Endothelial cell (in vitro differentiated cells): ENCODE data around the gene SLC5A5. TPM values are rescaled to one million over a fixed set of nuclear protein-coding genes. Genes with fewer than 3 reads are reported as not detected.

Source experiments
- DNase-seq: peaks from one replicate; pipeline ENCODE4 v3.0.0; 2021; ENCODE audit warnings: low spot score
- H3K27ac Mint-ChIP-seq: one replicate; pipeline ENCODE4 v1.8.0; 2021; ENCODE audit warnings: mixed read lengths, inconsistent platforms; ENCODE audit not compliant: unreplicated experiment
- H3K27me3 Mint-ChIP-seq: one replicate; pipeline ENCODE4 v1.8.0; 2021; ENCODE audit warnings: mild to moderate bottlenecking, moderate library complexity, mixed read lengths, inconsistent platforms; ENCODE audit not compliant: unreplicated experiment
- H3K36me3 Mint-ChIP-seq: one replicate; pipeline ENCODE4 v1.8.0; 2021; ENCODE audit warnings: mild to moderate bottlenecking, low read depth, mixed read lengths, inconsistent platforms; ENCODE audit not compliant: unreplicated experiment
- H3K4me1 Mint-ChIP-seq: one replicate; pipeline ENCODE4 v1.8.0; 2021; ENCODE audit warnings: mild to moderate bottlenecking, mixed read lengths, inconsistent platforms; ENCODE audit not compliant: unreplicated experiment
- H3K4me3 Mint-ChIP-seq: one replicate; pipeline ENCODE4 v1.8.0; 2021; ENCODE audit warnings: mild to moderate bottlenecking, mixed read lengths, inconsistent platforms; ENCODE audit not compliant: unreplicated experiment
- H3K9me3 Mint-ChIP-seq: one replicate; pipeline ENCODE4 v1.8.0; 2021; ENCODE audit warnings: mixed read lengths, inconsistent platforms; ENCODE audit not compliant: unreplicated experiment
- total RNA-seq: library from RNA; stranded (reverse); fragmentation: NEBNext Ultra II Directional; extraction: Animal tissue kit (Norgen Biotek cat#: 25700); gene quantifications from one replicate; pipeline ENCODE4 v1.2.1, GENCODE V29; 2021; ENCODE audit not compliant: unreplicated experiment
- TF ChIP-seq, protein P1 (sequence below): fragments of 200-600 bp; sonication (generic); IDR thresholded peaks from one replicate; pipeline ENCODE4 v1.5.0; 2021; ENCODE audit warnings: antibody characterized with exemption; ENCODE audit not compliant: unreplicated experiment

The SLC5A5 gene
- total RNA-seq, 1 donor from 2014 or later: not detected

DNA sequence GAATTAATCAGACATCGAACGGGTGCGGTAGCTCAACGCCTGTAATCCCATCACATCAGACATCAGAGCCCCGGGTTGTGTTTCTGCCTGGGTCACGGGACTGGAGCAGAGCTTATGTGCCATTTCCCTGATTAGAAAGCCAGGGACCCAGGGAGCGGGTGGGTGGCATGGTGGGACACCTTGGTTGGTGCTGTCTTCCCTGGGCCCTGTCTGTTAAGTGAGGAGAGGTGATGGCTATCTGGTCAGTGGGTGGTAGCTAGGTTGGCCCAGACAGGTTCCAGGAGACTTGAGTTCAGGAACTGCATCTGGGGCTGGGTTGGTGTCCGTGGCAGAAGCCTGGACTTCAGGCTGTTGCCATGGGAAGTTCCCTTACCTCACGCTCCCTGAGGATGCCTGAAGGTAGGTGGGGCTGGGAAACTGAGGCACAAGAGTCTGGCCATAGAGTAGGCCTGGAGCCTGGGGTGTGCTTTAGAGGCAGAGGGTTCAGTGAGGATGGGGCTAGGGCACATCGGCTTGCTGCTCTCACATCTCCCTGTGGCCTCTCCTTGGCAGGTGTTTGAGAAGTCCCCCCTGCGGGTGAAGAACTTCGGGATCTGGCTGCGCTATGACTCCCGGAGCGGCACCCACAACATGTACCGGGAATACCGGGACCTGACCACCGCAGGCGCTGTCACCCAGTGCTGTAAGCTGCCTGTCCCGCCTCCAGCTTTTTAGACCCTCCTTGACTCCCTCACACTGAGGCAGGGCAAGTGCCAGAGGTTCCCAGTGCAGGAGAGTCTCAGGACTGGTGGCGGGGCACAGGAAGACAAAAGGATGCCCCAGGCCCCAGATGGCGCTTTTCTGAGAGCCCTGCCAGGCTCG is 10.0 kb upstream of the SLC5A5 start:
- Mint-ChIP-seq H3K4me1 (peaks cover 20% of the 10 kb centered on the region), H3K36me3 (peaks cover 31% of the 10 kb centered on the region), H3K27me3 (peaks cover 6% of the 10 kb centered on the region), H3K9me3 (no peaks in the 10 kb centered on the region), H3K27ac (peak overlapping the region; percentile 57), H3K4me3 (peak overlapping the region; percentile 100)
- DNase-seq: no peak
- TF ChIP-seq, protein P1, sequence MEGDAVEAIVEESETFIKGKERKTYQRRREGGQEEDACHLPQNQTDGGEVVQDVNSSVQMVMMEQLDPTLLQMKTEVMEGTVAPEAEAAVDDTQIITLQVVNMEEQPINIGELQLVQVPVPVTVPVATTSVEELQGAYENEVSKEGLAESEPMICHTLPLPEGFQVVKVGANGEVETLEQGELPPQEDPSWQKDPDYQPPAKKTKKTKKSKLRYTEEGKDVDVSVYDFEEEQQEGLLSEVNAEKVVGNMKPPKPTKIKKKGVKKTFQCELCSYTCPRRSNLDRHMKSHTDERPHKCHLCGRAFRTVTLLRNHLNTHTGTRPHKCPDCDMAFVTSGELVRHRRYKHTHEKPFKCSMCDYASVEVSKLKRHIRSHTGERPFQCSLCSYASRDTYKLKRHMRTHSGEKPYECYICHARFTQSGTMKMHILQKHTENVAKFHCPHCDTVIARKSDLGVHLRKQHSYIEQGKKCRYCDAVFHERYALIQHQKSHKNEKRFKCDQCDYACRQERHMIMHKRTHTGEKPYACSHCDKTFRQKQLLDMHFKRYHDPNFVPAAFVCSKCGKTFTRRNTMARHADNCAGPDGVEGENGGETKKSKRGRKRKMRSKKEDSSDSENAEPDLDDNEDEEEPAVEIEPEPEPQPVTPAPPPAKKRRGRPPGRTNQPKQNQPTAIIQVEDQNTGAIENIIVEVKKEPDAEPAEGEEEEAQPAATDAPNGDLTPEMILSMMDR: no peak

DNA sequence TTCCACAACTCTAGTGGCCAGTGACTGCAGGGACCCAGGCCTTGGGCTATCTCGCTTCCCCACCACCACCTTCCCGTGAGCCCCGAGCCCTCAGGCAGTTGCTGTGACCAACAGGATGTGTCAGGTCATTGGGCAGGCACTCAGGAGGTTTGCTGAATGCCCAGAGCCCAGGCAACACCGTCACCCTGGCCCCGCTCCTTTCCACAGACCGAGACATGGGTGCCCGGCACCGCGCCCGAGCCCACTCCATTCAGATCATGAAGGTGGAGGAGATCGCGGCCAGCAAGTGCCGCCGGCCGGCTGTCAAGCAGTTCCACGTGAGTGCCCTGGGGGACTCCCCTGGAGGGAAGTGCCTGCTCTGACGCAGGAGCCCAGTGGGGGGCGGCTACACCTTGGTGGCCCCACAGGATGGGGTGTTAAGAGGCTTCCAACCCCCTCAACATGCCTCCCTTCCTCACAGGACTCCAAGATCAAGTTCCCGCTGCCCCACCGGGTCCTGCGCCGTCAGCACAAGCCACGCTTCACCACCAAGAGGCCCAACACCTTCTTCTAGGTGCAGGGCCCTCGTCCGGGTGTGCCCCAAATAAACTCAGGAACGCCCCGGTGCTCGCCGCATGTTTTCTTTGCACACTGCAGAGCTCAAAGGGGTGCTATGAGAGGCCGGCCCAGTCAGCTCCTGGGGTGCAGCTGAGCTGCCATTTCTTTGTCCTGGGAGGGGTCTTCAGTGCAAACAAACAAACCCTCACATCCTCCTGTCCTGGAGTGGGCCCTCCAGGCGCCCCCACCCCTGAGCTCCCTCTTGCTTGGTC is 8.8 kb upstream of the SLC5A5 start:
- H3K27me3 Mint-ChIP-seq: peaks cover 9% of the 10 kb centered on the region
- TF ChIP-seq, protein P1: no peak
- no peak overlapping the region for H3K27ac Mint-ChIP-seq
- H3K4me3 Mint-ChIP-seq: no peak overlapping the region
- H3K4me1 Mint-ChIP-seq: peaks cover 20% of the 10 kb centered on the region
- DNase-seq: no peak
- H3K36me3 Mint-ChIP-seq: peaks cover 31% of the 10 kb centered on the region
- no peaks in the 10 kb centered on the region for H3K9me3 Mint-ChIP-seq

DNA sequence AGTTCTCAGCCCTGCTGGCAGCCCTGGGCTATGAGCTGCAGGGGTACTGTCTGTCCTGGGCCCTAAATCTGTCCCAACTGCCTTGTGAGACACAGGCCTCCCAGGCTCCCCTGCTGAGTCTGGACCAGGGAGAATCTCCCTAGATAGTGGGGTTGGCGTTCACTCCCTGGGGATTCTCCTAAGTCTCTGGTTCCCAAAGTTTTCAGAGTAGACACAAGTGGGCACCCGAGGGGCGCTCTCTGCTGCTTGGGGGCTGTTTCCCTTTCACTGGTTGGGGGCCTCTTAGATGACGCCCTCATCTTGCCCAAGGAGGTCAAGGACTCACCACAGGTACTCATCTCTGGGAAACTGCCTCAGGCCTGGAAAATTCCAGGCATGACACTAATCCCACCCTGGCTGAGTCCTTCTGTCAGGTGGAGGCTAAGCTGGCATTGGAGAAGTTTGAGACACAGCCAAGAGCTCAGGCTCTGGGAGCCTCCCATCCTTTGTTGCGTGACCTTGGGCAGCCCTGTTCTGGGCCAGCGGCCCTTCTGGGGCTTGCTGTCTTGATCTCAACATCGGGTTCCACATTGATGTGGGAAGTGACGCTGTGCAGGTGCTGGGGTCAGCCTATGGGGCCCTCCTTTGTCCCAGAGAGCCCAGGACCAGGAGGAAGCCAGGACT is 8.1 kb upstream of the SLC5A5 start:
- Mint-ChIP-seq H3K9me3 (no peaks in the 10 kb centered on the region), H3K36me3 (peaks cover 31% of the 10 kb centered on the region), H3K27me3 (peaks cover 10% of the 10 kb centered on the region), H3K4me1 (peaks cover 20% of the 10 kb centered on the region), H3K4me3 (no peak overlapping the region), H3K27ac (no peak overlapping the region)
- TF ChIP-seq, protein P1: no peak
- DNase-seq: no peak

DNA sequence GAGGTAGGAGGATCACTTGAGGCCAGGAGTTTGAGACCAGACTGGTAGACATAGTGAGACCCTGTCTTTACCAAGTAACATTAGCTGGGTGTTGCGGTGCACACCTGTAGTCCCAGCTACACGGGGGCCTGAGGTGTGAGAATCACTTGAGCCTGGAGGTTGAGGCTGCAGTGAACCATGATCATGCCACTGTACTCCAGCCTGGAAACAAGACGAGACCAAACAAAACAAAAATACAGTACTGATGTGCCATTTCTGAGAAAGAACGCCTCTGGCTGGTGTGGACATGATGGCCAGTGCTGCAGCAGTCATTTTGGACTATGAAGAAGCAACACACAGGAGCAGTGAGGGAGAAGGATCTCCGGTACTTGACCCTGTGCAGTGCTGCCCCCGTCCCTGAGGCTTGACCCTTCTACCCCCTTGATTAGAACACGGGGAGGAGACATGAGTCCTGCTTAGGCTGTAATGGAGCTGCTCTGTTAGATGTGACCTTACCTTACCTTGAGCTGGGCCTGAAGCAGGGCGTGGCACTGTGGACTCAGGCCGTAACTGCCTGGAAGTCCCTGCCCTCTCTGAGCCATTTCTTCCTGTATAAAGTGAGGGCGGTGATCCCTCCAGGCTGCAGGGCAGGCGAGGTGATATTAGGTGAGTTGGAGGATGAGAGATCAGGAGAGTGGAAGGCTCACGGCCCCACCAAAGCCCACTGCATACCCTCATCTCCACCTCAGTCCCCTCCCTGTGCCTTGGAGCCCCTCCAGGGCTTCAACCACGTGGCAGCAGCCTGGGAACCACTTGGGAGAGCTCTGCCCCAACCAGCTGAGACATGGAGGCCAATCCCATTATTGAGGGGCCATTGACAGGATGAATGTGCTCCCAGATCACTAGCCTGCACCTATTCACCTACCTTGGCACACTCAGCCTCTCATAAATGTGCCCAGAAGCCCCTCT is 6.1 kb upstream of the SLC5A5 start:
- no peak for DNase-seq
- Mint-ChIP-seq H3K27me3 (peaks cover 10% of the 10 kb centered on the region), H3K9me3 (no peaks in the 10 kb centered on the region), H3K27ac (peak overlapping the region; percentile 70), H3K36me3 (peaks cover 31% of the 10 kb centered on the region), H3K4me3 (no peak overlapping the region), H3K4me1 (peaks cover 12% of the 10 kb centered on the region)
- TF ChIP-seq, protein P1: no peak
